ENCODE data around the gene C2CD2.

- TF ChIP-seq CTCF (IDR thresholded peaks at IDR 0.05): no peak
- TF ChIP-seq POLR2A (IDR thresholded peaks at IDR 0.05): no peak
Measured at GRCh38 chr21:41867313-41867712, 86.5 kb downstream of the C2CD2 start.
